ENCODE results near the gene GARIN1A. TPM values are rescaled to one million over a fixed set of nuclear protein-coding genes. Genes with fewer than 3 reads are reported as not detected.
"Not testable (repeated sequence)": the region's sequence is repeated elsewhere in the genome, so short reads cannot be mapped to it uniquely, and the experiment has no call there.

The GARIN1A gene
- 0.68 and 0.95 TPM in 2 replicates for total RNA-seq

DNA sequence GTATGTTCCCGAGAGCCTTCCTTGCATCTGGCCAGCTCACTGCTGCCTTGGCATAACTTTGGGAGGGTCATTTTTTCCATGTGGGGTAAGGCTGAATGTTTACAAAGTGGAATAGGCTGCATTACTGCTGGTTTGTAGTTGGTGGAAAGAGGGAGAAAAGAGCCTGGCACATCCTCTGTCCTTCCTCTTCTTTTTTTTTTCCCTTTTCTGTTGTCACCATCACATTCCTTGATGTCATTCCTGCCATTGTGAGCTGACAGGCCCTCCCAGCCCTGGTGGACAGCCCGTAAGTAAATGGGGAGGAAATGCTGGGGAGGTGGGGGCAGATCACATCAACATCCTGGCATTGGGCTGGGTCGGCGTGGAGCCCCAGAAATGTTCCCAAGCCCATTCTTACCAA is at the start of gene GARIN1A:
TSS of gene GARIN1A (plus strand) at position 301 of the 400 bp plus-strand sequence. CDS start 106 bp downstream, outside the sequence.
- intact Hi-C loops (cut with micrococcal nuclease): no loop called here

DNA sequence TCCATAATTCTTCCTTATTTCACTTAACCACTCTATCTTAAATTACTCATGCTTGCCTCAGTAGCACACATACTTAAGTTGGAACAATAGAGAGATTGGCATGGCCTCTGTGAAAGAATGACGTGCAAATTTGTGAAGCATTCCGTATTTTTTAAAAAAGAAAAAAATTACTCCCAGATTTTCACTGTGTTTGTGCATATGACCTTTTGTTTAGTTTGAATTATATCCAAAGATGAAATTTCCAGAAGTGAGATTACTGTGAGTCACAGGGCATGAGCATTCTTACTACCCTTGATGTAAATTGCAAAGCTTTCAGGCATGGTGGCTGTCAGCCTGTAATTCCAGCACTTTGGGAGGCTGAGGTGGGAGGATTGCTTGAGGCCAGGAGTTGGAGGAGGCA is 45.0 kb upstream of the GARIN1A start:
- intact Hi-C loops (cut with micrococcal nuclease): not testable (repeated sequence)

DNA sequence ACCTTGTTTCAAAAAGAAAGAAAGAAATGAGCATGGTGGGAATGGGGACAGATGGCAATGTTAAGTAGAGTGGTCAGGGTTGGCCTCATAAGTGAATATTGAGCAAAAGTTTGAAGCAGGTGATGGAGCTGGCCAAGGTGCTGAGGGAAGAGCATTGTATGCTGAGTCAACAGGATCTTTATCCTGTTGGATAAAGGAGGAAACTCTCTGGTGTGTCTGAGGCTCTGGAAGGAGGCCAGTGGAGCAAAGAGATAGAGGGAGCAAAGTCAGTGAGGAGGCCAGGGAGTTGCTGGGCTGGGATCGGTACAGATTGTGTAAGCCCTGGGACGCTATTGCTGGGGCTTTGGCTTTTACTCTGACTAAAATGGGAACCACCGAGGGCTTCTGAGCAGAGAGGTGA is 38.2 kb upstream of the GARIN1A start:
- intact Hi-C loops (cut with micrococcal nuclease): not testable (repeated sequence)

DNA sequence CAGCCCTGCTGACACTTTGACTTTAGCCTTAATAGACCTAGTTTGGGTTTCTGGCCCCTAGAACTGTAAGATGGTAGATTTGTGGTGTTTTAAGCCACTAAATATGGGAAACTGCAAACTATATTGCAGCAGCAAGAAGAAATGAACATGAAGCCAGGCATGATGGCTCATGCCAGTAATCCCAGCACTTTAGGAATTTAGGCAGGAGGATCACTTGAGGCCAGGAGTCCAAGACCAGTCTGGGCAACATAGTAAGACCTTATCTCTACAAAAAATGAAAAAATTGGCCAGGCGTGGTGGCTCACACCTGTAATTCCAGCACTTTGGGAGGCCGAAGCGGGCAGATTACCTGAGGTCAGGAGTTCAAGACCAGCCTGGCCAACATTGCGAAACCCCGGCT is 26.9 kb upstream of the GARIN1A start:
- intact Hi-C loops (cut with micrococcal nuclease): not testable (repeated sequence)

DNA sequence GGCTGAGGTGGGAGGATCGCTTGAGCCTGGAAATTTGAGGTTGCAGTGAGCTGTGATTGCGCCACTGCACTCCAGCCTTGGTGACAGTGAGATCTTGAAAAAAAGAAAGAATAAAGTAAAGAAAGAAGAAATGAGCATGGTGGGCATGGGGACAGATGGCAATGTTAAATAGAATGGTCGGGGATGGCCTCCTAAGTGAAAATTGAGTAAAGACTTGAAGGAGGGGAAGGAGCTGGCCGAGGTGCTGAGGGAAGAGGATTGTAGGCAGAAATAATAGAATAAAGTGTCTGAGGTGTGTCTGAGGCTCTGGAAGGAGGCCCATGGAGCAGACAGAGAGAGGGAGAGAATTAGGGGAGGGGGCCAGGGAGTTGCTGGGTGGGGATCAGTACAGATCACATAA is 26.2 kb upstream of the GARIN1A start:
- intact Hi-C loops (cut with micrococcal nuclease): not testable (repeated sequence)

DNA sequence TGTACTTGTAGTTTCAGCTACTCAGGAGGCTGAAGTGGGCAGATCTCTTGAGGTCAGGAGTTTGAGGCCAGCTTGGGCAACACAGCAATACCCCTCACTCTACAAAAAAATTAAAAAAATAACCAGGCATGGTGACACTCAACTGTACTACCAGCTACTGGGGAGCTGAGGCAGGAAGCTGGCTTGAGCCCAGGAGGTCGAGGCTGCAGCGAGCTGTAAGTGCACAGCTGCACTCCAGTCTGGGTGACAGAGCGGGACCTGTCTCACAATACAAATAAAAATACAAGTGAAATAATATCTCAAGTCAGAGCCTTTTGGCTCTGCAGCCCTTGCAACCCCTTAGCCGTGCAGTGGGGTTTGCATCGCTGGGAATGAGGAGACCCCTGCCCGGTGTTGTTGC is 25.2 kb upstream of the GARIN1A start:
- intact Hi-C loops (cut with micrococcal nuclease): not testable (repeated sequence)

DNA sequence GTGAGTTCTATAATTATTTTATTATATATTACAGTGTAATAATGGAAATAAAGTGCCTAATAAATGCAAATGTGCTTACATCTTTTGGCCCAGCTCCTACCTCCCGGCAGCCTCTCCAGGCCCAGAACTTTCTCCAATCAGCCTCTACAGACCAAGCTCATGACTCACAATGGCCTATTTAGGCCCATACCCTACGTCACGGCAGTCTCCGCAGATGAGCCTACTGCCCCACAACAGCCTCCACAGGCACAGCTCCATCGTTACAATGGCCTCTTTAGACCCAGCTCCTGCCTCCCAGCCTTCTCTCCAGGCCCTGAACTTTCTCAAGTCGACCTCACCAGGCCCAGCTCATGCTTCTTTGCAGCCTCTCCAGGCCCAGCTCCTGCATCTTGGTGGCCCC is 21.0 kb upstream of the GARIN1A start:
- intact Hi-C loops (cut with micrococcal nuclease): not testable (repeated sequence)

DNA sequence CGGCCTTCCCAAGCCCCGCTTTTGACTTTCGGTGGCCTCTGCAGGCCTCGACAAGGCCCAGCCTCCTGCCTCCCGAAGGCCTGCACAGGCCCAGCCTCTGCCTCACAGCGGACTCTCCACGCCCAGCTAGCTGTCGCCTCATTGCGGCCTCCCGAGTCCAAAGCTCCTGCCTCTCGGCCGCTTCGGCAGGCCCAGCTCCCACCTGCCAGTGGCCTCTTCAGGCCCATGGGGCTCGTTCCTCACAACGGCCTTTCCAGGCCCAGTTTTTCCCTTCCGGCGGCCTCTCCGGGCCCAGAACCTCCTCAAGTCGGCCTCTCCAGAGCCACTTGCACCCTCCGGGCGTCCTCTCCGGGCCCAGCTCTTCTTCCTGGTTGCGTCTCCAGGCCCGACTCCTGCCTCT is 19.5 kb upstream of the GARIN1A start:
- intact Hi-C loops (cut with micrococcal nuclease): not testable (repeated sequence)

DNA sequence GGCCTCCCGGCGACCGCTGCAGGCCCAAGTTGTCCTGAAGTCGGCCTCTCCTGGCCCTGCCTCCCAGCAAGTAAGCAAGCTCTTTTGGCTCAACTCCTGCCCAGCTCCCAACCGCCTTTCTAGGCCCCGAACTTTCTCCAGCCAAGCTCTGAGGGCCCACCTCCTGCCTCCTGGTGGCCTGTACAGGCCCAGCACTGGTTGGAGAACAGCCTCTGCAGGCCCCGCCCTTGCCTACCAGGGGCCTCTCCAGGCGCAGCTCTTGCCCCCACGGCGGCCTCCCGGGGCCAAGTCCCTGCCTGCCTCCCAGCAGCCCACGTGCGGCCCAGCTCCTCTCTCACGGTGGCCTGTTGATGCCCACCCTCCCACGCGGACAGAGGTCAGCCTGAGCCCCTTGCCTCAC is 18.9 kb upstream of the GARIN1A start:
- intact Hi-C loops (cut with micrococcal nuclease): not testable (repeated sequence)

DNA sequence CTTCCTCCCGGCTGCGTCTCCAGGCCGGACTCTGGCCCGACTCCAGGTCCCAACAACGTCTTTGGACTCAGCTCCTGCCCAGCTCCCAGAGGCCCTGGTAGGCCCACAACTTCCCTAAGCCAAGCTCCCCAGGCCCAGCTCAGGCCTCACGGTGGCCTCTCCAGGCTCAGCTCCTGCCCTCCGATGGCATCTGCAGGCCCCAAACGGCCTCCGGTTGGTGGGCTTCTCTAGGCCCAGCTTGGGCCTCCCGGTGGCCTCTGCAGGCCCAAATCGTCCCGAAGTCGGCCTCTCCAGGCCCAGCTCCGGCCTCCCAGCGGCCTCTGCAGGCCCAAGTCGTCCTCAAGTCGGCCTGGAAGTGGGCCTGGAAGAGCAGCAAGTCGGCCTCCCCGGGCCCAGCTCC is 18.0 kb upstream of the GARIN1A start:
- intact Hi-C loops (cut with micrococcal nuclease): not testable (repeated sequence)

DNA sequence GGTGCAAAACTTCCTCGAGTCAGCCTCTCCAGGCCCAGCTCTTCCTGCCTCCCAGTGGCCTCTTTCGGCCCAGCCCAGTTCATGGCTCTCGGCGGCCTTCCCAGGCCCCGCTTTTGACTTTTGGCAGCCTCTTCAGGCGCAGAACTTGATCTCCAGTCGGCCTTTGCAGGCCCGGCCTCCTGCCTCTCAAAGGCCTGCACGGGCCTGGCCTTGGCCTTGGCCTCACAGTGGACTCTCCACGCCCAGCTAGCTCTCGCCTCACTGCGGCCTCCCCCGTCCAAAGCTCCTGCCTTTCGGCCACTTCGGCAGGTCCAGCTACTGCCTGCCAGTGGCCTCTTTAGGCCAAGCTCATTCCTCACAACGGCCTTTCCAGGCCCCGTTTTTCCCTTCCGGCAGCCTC is 17.6 kb upstream of the GARIN1A start:
- intact Hi-C loops (cut with micrococcal nuclease): not testable (repeated sequence)

DNA sequence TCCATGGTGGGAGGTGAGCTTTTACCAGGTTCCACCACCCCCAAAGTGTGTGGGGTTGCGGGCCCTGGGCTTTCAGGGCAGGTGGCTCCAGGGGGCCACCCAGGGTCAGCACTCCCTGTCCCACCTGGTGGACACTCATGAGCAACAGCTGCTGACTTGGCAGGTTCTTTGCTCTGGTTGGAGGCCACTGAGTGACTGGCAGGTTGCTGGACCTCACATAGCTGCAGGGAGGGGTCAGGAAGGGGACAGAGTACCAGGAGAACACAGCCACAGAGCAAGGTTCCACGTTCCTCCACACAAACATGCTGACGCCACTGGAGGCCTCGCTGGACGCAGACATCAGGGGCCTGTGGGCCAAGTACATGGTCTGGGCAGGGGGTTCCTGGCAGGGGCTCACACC is 13.7 kb upstream of the GARIN1A start:
- intact Hi-C loops (cut with micrococcal nuclease): not testable (repeated sequence)

DNA sequence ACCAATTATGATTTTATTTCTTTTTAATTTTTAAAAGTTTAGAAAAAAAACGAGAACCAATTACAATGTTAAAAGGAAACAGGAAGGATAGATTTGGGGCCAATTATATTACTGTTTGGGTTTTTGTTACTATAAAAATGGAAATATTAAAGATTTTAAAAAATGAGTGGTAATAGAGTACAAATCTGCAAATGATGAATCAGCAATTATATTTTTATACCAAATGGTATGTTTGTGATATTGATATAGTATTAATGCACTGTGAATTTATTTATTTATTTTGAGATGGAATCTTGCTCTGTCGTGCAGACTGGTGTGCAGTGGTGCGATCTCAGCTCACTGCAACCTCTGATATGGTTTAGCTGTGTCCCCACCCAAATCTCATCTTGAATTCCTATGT is 11.5 kb upstream of the GARIN1A start:
- intact Hi-C loops (cut with micrococcal nuclease): no loop called here

DNA sequence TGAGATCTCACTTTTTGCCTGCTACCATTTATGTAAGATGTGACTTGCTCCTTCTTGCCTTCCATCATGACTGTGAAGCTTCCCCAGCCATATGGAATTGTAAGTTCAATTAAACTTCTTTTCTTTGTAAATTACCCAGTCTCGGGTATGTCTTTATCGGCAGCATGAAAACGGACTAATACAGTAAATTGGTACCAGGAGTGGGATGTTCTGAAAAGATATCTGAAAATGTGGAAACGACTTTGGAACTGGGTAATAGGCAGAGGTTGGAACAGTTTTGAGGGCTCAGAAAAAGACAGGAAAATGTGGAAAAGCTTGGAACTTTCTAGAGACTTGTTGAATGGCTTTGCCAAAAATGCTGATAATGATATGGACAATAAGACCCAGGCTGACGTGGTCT is 10.6 kb upstream of the GARIN1A start:
- intact Hi-C loops (cut with micrococcal nuclease): no loop called here

DNA sequence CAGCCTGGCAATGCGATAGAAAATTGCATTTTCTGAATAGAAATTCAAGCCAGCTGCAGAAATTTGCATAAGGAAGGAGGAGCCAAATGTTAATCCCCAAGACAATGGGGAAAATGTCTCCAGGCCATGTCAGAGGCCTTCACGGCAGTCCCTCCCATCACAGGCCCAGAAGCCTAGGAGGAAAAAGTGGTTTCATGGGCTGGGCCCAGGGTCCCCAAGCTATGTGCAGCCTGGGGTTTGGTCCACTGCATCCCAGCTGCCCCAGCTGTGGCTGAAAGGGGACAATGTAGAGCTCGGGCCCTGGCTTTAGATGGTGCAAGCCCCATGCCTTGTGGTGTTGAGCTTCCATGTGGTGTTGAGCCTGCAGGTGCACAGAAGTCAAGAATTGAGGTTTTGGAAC is 10.0 kb upstream of the GARIN1A start:
- intact Hi-C loops (cut with micrococcal nuclease): no loop called here

DNA sequence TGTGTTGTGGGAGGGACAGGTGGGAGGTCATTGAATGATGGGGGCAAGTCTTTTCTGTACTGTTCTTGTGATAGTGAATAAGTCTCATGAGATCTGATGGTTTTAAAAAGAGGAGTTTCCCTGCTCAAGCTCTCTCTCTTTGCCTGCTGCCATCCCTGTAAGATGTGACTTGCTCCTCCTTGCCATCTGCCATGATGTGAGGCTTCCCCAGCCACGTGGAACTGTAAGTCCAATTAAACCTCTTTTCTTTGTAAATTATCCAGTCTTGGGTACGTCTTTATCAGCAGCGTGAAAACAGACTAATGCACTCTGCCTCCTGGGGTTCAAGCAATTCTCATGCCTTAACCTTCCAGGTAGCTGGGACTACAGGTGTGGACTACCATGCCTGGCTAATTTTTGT is 8.9 kb upstream of the GARIN1A start:
- intact Hi-C loops (cut with micrococcal nuclease): not testable (repeated sequence)

DNA sequence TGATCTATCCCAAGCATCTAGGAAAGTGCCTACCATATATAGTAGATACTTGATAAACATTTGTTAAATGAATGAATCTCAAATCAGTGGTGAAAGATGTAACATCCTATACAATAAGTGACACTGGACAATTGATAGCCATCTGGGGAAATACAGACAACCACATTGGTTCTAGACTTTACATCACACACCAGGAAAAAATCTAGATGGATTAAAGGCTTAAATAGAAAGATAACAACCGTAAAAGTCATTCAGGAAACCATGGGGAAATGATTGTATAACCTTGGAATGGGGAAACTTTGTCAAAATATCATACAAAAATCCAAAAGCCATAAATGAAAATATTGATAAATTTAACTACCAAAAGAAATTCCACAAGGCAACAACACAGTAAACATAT is 7.0 kb upstream of the GARIN1A start:
- intact Hi-C loops (cut with micrococcal nuclease): no loop called here

DNA sequence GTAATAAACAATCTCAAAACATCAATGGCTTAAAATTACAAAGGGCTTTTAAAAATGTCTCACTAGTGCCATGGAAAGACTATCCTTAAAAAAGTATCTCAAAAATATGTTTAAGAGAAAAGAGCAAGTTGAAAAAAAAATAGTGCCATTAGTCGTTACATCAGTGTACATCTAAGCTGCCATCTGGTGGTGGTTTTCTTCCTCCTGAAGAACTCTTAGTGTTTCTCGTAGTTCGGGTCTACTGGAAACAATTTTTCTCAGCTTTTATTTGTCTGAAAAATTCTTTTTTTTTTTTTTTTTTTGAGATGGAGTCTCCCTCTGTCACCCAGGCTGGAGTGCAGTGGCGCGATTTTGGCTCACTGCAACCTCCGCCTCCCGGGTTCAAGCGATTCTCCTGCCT is 5.9 kb upstream of the GARIN1A start:
- intact Hi-C loops (cut with micrococcal nuclease): no loop called here

DNA sequence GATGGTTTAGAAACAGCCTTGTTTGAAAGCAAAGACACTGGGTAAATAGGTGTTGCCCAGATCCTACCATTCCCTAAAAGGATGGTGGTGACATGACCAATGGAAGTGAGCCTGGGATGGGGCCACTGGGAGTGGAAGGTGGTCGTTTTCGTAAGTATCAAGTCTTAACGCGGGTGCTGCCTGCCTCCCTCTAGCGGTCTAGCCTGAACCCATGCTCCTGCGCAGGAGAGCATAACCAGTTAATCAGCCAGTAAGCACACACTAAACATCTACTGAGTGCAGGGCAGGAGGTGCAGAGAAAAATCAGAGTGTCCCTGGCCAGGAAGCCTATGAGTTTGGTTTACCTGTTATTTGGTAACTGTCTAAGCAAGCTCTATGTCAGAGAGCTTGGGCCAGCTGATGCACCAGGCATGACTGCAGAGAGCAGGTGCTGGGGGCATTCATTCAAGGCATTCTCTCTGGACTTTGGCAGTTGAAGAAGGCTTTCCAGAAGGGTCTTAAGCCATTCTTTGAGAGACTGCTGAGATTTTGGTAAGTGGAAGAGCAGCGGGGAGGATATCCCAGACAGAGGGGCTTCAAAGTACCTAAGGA is 930 bp downstream of the GARIN1A start:
- intact Hi-C loops (cut with micrococcal nuclease): no loop called here

DNA sequence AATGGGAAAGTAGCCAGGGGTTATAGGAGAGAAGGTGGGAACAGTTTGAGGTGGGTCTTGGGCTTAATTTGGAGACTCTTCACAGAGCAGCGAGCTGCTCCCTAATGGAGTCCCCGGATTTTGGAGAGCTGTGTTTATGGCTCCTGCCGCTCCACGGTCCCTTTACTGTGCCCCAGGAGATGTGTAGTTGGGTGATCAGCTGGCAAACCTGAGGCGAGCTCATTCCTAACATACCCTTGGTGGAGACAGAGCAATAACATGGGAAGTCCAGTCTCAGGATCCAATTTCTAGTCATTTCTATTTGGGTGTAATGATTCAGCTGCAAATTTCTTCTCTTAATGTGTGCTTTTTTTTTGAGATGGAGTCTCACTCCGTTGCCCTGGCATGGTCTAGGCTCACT is 1.5 kb downstream of the GARIN1A start:
- intact Hi-C loops (cut with micrococcal nuclease): no loop called here

DNA sequence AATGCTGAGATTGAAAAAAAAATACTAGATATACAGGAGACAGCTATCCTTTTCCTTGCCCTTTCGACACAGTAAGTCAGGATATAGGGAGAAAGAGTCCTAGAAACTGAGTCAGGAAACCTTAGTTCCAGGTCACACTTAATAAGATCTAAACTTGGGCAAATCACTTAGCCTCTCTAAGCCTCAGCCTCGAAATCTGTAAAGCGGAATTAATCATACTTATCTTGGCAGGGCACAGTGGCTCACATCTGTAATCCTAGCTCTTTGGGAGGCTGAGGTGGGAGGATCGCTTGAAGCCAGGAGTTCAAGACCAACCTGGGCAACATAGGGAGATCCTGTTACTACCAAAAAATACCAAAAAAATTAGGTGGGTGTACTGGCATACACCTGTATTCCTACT is 4.6 kb downstream of the GARIN1A start:
- intact Hi-C loops (cut with micrococcal nuclease): no loop called here

DNA sequence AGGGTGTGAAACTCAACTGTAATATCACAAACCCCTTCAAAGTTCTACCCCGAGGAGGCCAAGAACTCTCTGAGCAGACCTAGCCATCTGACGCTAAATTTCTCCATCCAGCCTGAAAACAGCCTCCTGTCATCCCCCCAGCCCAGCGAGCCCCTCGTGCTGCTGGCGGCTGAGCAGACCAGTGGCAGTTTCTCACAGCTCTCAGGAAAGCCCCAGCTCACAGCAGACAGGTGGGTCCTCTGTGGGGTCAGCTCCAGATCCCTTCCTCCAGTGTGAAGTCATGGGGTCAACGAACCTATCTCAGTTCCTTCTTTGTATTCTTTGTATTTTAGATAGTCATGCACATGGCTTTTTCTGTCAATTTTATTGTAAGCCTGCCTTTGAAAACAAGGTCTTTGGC is 7.8 kb downstream of the GARIN1A start:
- intact Hi-C loops (cut with micrococcal nuclease): no loop called here

DNA sequence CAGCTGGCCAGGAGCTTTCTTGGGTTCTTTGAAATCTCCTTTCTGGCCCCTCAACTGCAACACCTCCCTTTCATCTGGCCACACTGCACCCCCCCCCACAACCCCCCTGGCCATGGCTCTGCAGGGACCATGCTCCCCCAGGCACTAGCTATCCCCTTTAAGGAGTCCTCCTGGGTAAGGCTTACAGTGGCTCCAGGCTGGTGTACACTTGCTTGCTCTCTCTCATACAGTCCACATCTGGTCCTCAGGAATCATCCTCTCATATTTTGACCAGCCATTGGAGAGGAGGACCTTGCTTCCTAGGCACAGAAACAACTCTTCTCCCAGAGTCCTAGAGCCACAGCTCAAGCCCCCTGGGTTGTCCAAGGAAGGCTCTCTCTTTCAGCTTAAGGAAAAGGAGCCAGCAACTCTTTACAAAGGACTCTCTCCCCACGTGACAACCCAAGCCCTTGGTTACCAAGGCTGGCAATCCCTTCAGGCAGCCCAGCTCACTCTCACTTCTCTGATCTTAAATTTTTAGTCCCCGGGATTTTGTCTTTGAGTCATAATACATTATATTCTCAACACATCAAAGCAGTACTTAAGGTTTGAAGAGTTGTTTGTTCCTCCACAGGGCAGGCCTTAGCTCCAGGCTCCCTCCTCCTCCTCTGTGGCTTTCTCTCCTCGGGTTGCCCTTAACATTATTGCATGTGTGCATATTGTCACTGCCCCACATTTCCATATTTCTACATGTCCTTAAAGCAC is 9.9 kb downstream of the GARIN1A start:
- intact Hi-C loops (cut with micrococcal nuclease): no loop called here
